GM18508 (cell line): Measurements from ENCODE around the gene TAS2R31.
"Not testable (repeated sequence)": the region's sequence is repeated elsewhere in the genome, so short reads cannot be mapped to it uniquely, and the experiment has no call there.

Source experiments
- ATAC-seq: cut with Tn5 transposase; IDR thresholded peaks from one replicate; pipeline ENCODE4 v1.9.1; 2021; ENCODE audit warnings: moderate number of reproducible peaks; ENCODE audit not compliant: insufficient read depth, unreplicated experiment

The TAS2R31 gene

DNA sequence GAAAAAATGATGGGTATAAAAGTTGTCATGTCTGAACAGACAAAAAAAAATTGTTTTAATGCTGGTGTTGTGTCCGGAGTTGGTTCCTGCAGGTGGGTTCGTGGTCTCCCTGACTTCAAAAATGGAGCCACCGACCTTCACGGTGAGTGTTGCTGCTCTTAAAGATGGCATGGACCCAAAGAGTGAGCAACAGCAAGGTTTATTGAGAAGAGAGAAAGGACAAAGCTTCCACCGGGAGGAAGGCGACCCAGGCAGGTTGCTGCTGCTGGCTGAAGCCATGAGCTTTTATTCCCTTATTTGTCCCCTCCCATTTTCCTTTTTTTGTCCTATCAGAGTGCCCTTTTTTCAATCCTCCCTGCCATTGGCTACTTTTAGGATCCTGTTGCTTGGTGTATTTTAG lies at the start of gene TAS2R31:
Gene TAS2R31, minus strand, starts transcription at position 101 of the 400 bp plus-strand sequence. Its CDS starts 72 bp downstream, at position 29.
- ATAC-seq = no peak

GRCh38 chr12:11078246-11078645 lies 47.0 kb upstream of the TAS2R31 start:
- ATAC-seq = no peak

DNA sequence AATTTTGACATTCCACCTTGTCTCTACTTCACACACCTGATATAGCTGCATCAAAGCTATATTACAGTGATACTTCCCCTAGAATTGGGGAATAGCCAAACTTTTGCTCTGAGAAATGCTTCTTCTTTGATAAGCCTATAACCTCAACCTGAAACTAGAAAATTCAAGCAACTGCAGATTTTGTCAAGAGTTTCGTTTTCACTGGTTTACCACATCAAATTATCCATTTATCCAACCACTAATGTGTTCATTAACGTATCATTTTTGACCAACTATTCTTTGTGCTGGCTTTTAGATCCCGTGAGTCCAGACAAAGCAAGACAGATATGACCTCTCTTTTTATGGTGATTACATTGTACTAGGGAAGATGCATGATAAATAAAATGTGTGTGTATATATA lies 44.4 kb upstream of the TAS2R31 start:
- peak; percentile 57 for ATAC-seq

DNA sequence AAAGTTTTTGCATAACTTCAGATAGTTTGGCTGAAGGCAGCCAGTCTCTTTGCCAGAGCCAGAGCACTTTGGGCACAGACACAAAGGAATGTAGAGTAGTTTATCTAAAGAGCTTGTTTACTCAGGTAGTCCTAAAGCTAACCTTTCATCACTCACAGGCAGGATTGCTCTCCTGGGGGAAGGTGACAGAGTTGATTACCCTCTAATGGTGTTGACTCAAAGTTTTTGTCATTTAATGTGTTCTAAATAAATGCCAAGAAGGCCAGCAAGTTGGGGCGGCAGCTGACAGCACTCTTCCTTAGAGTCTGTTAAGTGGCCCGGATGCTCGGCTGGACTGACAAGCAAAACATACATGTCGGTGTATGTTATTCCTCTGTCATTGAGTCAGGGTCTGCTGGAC lies 40.2 kb upstream of the TAS2R31 start:
- ATAC-seq = no peak

DNA sequence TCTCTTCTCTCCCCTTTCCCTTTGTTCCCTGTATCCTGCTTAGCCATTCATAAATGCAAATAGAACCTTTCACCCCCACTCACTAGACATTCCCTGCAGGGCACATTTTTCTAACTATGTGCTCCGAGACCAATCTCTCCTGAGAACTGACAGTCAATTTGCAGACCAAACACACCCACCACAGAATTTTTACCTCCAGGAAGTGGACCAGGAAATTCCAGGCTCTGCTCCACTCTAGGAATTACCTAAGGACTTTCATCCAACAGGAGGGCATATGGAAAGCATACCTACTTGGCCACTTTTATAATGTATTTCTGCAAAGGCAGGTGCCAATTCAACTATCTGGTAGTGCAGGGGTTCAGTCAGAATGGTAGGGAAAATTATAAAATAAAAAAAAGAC lies 39.8 kb upstream of the TAS2R31 start:
- ATAC-seq = no peak

DNA sequence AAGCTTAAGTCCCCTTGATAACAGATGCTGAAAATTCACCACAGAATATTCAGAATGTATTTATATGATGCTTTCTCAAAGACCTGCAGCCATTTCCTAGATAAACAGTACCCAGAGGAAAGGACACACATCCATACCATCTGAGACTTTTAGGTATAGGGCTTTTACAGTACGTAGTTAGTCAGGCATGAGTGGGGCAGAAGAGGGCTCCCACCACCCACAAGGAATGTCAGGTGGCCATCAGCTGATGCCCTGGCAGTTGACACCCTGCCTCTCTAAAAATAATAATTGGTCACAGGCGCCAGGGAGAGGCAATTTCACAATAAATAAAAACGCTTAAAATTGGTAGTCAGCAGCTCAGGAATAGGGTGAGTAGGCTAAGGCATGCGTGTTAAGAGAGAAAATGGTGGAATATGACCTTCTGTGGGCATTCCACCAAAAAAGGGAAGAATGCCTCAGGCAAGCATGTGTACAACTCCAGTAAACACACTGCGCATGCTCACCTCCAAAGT lies 38.7 kb upstream of the TAS2R31 start:
- ATAC-seq = no peak

GRCh38 chr12:11067514-11067913 lies 36.3 kb upstream of the TAS2R31 start:
- no peak for ATAC-seq

- ATAC-seq = not testable (repeated sequence)
These were observed 31.0 kb upstream of the TAS2R31 start, which contains the start of gene TAS2R46 for GRCh38 chr12:11062194-11062593. Gene TAS2R46 (minus strand): TSS chr12:11062294. CDS start chr12:11062294, 0 bp downstream.

DNA sequence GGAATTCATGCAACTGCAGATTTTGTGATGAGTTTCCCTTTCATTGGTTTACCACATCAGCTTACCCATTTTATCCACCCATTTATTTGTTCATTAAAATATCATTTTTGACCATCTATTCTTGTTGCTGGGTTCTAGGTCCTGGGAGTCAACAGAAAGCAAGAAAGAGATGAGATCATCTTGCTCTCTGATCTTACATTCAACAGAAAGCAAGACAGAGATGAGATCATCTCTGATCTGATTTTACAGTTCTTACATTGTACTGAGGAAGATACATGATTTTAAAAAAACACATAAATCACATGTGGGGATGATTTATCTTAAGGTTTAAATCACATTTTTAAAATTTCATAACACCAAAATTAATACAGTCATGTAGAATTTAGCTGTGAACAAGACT lies 28.6 kb upstream of the TAS2R31 start:
- ATAC-seq = no peak

- ATAC-seq = no peak
These were observed 27.8 kb upstream of the TAS2R31 start for GRCh38 chr12:11059041-11059440.

- ATAC-seq = no peak
These were observed 24.1 kb upstream of the TAS2R31 start for GRCh38 chr12:11055306-11055705.

GRCh38 chr12:11049806-11050531 lies 18.8 kb upstream of the TAS2R31 start:
- not testable (repeated sequence) for ATAC-seq

DNA sequence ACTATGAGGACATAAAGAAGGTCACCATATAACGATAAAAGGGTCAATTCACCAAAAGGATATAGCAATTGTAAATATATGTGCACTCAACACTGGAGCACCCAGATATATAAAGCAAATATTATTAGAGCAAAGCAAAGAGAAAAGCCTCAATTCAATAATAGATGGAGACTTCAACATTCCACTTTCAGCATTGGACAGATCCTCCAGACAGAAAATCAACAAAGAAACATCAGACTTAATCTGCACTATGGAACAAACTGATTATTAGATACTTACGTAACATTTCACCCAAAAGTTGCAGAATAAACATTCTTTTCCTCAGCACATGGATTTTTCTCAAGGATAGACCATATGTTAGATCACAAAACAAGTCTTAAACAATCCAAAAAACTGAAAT lies 10.2 kb upstream of the TAS2R31 start:
- not testable (repeated sequence) for ATAC-seq

DNA sequence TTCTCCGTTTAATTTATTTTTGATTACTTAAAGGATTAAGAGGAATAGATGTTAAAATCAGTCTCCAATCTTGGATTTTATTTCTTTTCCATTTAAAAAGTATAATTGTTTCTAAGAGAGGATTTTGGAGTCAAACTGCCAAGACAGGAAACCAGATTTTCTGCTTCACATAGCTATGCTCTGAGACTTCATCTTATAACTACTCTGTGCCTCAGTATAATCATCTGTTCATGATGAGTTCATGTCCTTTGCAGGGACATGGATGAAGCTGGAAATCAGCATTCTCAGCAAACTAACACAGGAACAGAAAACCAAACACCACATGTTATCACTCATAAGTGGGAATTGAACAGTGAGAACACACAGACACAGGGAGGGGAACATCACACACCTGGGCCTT lies 9.0 kb upstream of the TAS2R31 start:
- ATAC-seq = no peak

GRCh38 chr12:11039171-11039570 lies 8.0 kb upstream of the TAS2R31 start:
- ATAC-seq = no peak

- ATAC-seq = peak; percentile 79
These were observed 2.8 kb upstream of the TAS2R31 start for GRCh38 chr12:11033959-11034358.

GRCh38 chr12:11026118-11026517 lies 5.1 kb downstream of the TAS2R31 start:
- ATAC-seq = no peak

DNA sequence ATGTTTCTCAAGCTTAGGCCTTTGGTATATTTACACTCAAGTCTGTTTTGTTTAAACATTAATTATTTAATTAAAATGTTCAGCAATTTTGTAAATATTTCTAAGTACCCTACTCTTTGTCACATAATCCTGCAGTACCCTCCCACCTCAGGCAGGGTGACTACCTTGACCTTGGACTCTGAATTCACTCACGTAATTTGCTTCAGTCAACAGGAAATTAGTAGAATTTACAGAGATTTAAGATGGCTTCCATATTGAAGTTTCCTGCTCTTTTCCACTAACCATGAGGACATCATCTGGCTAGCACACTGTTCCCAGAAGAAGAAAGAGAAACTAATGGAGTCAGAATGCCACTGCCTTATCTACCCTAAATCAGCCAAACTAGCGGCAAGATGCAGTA lies 7.8 kb downstream of the TAS2R31 start:
- no peak for ATAC-seq

DNA sequence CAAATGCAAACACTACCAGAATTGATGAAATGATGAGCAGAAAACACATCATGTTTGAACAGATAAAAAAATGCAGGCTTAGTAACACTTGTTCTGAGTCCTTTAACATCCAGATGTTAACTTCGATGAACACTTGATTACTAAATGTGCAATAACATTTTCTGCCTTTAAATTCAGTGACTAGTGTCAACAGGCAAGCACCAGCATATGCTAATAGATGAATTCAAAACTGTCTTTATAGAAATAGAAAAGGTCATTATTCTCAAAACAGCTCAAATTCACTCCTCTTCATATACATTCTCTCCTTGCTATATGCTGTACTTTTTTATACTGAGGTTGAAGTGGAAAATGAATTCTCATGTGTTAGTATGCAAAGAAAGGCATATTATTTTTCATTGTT lies 8.7 kb downstream of the TAS2R31 start, which contains the start of gene TAS2R19:
Gene TAS2R19, minus strand, starts transcription at position 101 of the 400 bp plus-strand sequence. Its CDS starts 49 bp downstream, at position 52.
- no peak for ATAC-seq

- ATAC-seq = no peak
These were observed 14.3 kb downstream of the TAS2R31 start for GRCh38 chr12:11016937-11017336.

DNA sequence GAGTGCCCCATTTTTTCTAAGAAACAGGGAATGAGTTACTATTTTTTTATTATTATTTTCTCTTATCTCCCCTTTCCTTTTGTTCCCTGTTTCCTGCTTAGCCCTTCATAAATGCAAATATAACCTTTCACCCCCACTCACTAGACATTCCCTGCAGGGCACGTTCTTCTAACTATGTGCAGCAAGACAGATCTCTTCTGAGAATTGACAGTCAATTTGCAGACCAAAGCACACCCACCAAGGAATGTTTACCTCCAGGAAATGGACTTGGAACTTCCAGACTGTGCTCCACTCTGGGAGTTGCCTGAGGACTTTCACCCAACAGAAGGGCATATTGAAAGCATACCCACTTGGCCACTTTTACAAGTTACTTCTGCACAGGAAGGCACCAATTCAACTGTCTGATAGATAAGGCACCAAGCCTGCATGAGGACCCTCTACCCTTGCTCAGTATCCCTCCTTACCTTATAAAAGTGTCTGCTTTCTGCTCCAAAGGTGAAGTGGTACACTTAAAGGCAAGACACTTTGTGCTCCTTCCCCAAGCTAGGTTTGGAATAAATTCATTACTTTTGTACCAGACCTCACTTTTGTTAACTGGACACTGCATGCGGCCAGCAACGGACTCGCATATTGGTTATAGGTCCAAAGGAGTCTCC lies 15.3 kb downstream of the TAS2R31 start:
- ATAC-seq = no peak
